ENCODE results near the gene TMTC3.
"Not testable (repeated sequence)": the region's sequence is repeated elsewhere in the genome, so short reads cannot be mapped to it uniquely, and the experiment has no call there.

Gene TMTC3

DNA sequence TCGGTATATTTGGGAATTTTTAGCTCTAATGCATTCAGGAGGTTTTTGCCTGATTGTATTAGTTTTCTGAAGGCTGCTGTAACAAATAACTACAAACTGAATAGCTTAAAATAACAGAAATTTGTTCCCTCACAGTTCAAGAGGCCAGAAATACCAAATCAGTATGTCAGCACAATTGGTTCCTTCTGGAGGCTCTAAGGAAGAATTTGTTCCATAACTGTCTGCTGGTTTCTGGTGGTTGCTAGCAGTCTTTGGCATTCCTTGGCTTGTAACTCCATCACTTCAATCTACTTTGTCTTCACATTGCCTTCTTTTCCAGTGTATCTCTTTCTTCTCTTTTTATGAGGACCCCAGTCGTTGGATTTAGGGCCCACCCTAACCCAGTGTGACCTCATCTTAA is 21.3 kb downstream of the TMTC3 start:
- DNase-seq (ENCODE audit: extremely low read depth in 1 of 2, low read depth in 1 of 2): no peak

DNA sequence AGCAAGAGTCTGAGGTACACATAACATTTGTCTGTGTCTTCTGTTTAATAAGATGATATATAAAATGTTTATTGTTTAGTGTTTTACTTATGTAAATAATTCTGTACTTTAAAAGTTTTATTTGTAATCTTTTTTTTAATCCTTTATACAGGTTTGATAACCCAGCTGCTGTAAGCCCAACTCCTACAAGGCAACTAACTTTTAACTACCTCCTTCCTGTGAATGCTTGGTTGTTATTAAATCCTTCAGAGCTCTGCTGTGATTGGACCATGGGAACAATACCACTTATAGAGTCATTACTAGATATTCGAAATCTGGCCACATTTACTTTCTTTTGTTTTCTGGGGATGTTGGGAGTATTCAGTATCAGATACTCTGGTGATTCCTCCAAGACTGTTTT is 24.1 kb downstream of the TMTC3 start:
- no peak for DNase-seq (ENCODE audit: extremely low read depth in 1 of 2, low read depth in 1 of 2)

DNA sequence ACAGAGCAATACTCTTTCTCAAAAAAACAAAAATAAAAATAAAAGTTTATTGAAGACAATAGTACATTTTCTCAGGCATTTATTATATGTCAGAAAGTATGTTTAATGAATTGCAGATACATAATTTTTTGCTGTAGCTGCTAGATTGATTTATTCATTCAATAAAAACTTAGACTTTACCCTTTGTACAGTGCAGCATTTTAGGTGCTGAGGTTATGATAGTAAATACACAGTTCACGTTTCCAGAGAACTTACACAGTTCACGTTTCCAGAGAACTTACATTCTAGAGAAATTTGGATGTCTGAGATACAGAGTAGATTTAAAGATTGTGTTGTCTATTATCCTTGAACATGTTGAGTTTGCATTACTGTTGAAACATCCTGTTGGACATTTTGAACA is 25.3 kb downstream of the TMTC3 start:
- no peak for DNase-seq (ENCODE audit: extremely low read depth in 1 of 2, low read depth in 1 of 2)

- no peak for DNase-seq (ENCODE audit: extremely low read depth in 1 of 2, low read depth in 1 of 2)
Measured at GRCh38 chr12:88172844-88173407, 30.8 kb downstream of the TMTC3 start.

- no peak for DNase-seq (ENCODE audit: extremely low read depth in 1 of 2, low read depth in 1 of 2)
Measured at GRCh38 chr12:88175544-88175943, 33.4 kb downstream of the TMTC3 start.

GRCh38 chr12:88179436-88180014 is 37.4 kb downstream of the TMTC3 start:
- DNase-seq (ENCODE audit: extremely low read depth in 1 of 2, low read depth in 1 of 2): no peak

GRCh38 chr12:88181881-88182280 is 39.8 kb downstream of the TMTC3 start:
- DNase-seq (ENCODE audit: extremely low read depth in 1 of 2, low read depth in 1 of 2): no peak

GRCh38 chr12:88182416-88182815 is 40.3 kb downstream of the TMTC3 start:
- DNase-seq (ENCODE audit: extremely low read depth in 1 of 2, low read depth in 1 of 2): no peak

GRCh38 chr12:88184196-88184595 is 42.1 kb downstream of the TMTC3 start:
- DNase-seq (ENCODE audit: extremely low read depth in 1 of 2, low read depth in 1 of 2): no peak

DNA sequence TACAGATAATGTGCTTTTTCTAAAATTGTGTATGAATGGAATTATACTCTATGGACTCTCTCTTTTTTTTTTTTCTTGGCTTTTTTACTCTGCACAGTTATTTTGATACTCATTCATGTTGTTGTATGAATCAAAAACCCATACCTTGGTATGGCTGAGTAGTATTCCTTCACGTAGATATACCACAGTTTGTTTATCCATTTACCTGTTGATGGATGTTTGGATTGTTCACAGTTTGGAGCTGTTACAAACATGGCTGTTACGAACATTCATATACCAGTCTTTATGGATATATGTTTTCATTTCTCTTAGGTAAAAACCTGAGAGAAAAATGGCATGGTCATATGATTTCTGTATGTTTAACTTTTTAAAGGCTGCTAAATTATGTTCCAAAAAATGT is 43.2 kb downstream of the TMTC3 start:
- DNase-seq (ENCODE audit: extremely low read depth in 1 of 2, low read depth in 1 of 2): no peak

GRCh38 chr12:88185988-88186387 is 43.9 kb downstream of the TMTC3 start:
- no peak for DNase-seq (ENCODE audit: extremely low read depth in 1 of 2, low read depth in 1 of 2)

- no peak for DNase-seq (ENCODE audit: extremely low read depth in 1 of 2, low read depth in 1 of 2)
Measured at GRCh38 chr12:88187571-88187970, 45.5 kb downstream of the TMTC3 start.

DNA sequence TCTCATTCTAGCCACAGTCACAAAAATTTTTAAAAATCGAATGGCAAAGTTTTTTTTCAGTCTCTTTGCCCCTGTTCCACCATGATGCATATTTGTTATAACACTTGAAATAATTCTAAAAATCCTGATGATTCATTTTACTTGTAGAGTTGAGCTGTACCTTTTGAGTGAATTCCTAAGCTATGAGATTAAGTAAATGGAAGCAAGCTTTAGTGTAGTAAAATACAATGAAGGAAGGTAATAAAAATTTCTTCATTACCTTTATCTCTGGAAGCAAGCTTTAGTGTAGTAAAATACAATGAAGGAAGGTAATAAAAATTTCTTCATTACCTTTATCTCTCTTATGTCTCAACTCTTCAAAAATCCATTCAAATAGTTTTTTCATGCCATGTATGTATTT is 46.1 kb downstream of the TMTC3 start:
- DNase-seq (ENCODE audit: extremely low read depth in 1 of 2, low read depth in 1 of 2): no peak

- DNase-seq (ENCODE audit: extremely low read depth in 1 of 2, low read depth in 1 of 2): no peak
Measured at GRCh38 chr12:88192426-88192825, 50.3 kb downstream of the TMTC3 start.

- no peak for DNase-seq (ENCODE audit: extremely low read depth in 1 of 2, low read depth in 1 of 2)
Measured at GRCh38 chr12:88194868-88195267, 52.8 kb downstream of the TMTC3 start.

DNA sequence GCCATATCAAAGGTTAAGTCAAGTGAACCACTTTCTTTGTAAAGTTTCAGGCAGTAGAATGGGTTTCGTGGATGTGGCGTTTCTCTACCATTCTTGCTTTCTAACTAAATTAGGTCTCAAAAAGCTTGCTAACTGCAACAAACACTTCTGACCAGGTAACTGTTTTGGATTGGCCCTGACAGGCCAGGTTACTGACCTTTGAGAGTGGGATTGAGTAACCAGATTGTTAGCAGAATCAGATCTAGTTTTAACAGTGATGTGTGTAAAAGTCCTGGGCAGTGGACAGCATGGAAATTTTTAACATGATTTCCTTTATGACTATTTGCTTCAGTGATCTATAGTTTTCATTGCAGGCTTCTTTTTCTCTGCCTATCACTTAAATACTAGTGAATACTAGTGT is 57.9 kb downstream of the TMTC3 start:
- DNase-seq (ENCODE audit: extremely low read depth in 1 of 2, low read depth in 1 of 2): no peak

GRCh38 chr12:88202500-88202899 is 60.4 kb downstream of the TMTC3 start:
- no peak for DNase-seq (ENCODE audit: extremely low read depth in 1 of 2, low read depth in 1 of 2)

DNA sequence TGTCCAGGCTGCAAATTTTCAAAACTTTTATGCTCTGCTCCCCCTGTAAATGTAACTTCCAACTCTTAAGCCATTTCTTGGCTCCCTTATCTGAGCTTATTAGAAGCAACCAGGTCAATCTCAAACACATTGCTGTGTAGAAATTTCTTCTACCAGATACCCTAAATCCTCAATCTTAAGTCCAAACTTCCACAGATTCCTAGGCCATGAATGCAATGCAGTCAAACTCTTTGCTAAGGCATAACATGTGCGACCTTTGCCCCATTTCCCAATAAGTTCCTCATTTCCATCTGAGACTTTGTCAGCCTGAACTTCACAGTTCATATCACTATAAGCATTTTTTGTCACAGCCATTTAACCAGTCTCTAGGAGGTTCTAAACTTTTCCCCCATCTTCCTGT is 64.5 kb downstream of the TMTC3 start:
- DNase-seq (ENCODE audit: extremely low read depth in 1 of 2, low read depth in 1 of 2): no peak

DNA sequence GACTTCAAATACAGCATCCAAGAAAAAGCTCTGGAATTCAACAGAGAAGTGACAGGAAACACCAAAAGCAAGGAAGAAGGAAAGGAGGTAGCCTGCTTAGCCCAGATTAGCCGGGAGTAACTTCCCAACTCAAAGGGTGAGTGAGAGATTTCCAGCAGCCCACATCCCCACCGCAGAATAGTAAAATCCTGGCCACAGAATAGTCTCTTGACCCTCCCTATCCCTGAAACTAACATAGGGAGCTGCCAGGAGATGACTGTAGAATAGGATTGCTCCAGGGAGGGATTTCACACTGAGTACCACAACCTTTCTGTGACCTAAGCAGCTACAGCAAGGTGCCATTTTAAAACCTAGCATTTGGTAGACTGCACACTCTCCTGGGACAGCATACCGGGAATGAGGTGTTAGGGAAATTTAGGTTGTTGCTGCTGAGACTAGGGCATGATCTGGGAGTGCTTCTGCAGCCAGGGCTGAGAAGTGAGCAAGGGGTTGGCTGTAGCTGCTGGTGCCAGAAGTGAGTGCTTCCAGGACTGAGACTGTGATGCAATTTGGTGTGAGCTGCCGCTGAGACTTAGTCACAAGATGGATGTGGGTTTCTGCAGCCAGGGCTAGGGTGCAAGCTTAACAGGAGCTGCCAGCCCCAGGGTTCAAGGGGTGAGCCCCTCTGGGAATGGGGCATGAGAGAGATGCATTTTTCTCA is 66.0 kb downstream of the TMTC3 start:
- no peak for DNase-seq (ENCODE audit: extremely low read depth in 1 of 2, low read depth in 1 of 2)

GRCh38 chr12:88208661-88209060 is 66.6 kb downstream of the TMTC3 start:
- no peak for DNase-seq (ENCODE audit: extremely low read depth in 1 of 2, low read depth in 1 of 2)

- DNase-seq (ENCODE audit: extremely low read depth in 1 of 2, low read depth in 1 of 2): not testable (repeated sequence)
Measured at GRCh38 chr12:88210311-88210710, 68.2 kb downstream of the TMTC3 start.

- no peak for DNase-seq (ENCODE audit: extremely low read depth in 1 of 2, low read depth in 1 of 2)
Measured at GRCh38 chr12:88218293-88218692, 76.2 kb downstream of the TMTC3 start.

GRCh38 chr12:88219861-88220260 is 77.8 kb downstream of the TMTC3 start:
- DNase-seq (ENCODE audit: extremely low read depth in 1 of 2, low read depth in 1 of 2): no peak

Data from stimulated activated CD8-positive, alpha-beta memory T cell treated with anti-CD3 and anti-CD28 coated beads, Interleukin-7, amount 100 ng/mL, for 48 hours (primary cell).